SK-N-SH (cell line): Measurements from ENCODE around the gene MSH6. TPM values are rescaled to one million over a fixed set of nuclear protein-coding genes. Genes with fewer than 3 reads are reported as not detected.

ENCODE experiments used
- CTCF ChIA-PET: fragments of 300-600, 350-600 bp; formaldehyde crosslinking; extraction: SDS; loops from one replicate; lab custom pipeline; 2021; lab: Yijun Ruan, JAX
- POLR2A ChIA-PET: fragments of 350-600 bp; sonication (Branson Sonifier 250); formaldehyde crosslinking; extraction: SDS; loops from one replicate; lab custom pipeline; 2020; ENCODE audit warnings: antibody characterized with exemption, inconsistent platforms; lab: Yijun Ruan, JAX
- DNase-seq: peaks from one replicate; pipeline ENCODE4 v3.0.0; 2012
- H2AFZ ChIP-seq: fragments of 200-600 bp; sonication (generic); 2 replicates; pipeline ENCODE4 v1.8.1; 2016; ENCODE audit warnings: antibody characterized with exemption, mild to moderate bottlenecking, low read depth
- H3F3A ChIP-seq: fragments of 200-600 bp; sonication (generic); replicated peaks from 2 replicates; pipeline ENCODE3; 2016; ENCODE audit warnings: antibody characterized with exemption, mild to moderate bottlenecking; ENCODE audit not compliant: insufficient read depth
- H3K27ac ChIP-seq, 2 experiments: fragments of 200-500 bp in 1 of 2; fragments of 200-600 bp in 1 of 2; sonication (Bioruptor generic) in 1 of 2; sonication (generic), shearing (Covaris generic) in 1 of 2; 2 replicates each; pipeline versions ENCODE4 v1.5.1 to v1.6.1; 2014 to 2016; ENCODE audit warnings: low read depth in 2 of 2, inconsistent platforms in 1 of 2, low read length in 1 of 2, mild to moderate bottlenecking in 1 of 2, mixed read lengths in 1 of 2
- H3K27me3 ChIP-seq: fragments of 200-600 bp; sonication (generic), shearing (Covaris generic); 2 replicates; pipeline ENCODE4 v1.6.1; 2016; ENCODE audit warnings: mixed run types; ENCODE audit not compliant: insufficient read depth
- H3K36me3 ChIP-seq, 2 experiments: fragments of 200-500 bp in 1 of 2; fragments of 200-600 bp in 1 of 2; sonication (Bioruptor generic) in 1 of 2; sonication (generic) in 1 of 2; replicated peaks in 1 of 2; 2 replicates each; pipeline versions ENCODE3 to v1.5.1; 2014 to 2016; ENCODE audit warnings: low read length in 1 of 2, mild to moderate bottlenecking in 1 of 2; ENCODE audit not compliant: insufficient read depth in 2 of 2, control insufficient read depth in 1 of 2
- H3K4me1 ChIP-seq, 2 experiments: fragments of 200-500 bp in 1 of 2; fragments of 200-600 bp in 1 of 2; sonication (Bioruptor generic) in 1 of 2; sonication (generic), shearing (Covaris generic) in 1 of 2; 2 replicates each; pipeline versions ENCODE4 v1.5.1 to v1.6.1; 2014 to 2016; ENCODE audit warnings: low read depth in 1 of 2, low read length in 1 of 2, mixed run types in 1 of 2; ENCODE audit not compliant: insufficient read depth in 2 of 2, control insufficient read depth in 1 of 2
- H3K4me2 ChIP-seq: fragments of 200-600 bp; sonication (generic), shearing (Covaris generic); 2 replicates; pipeline ENCODE4 v1.6.1; 2017; ENCODE audit warnings: mixed run types
- H3K4me3 ChIP-seq, 2 experiments: fragments of 200-500 bp in 1 of 2; fragments of 200-600 bp in 1 of 2; sonication (Bioruptor generic) in 1 of 2; sonication (generic), shearing (Covaris generic) in 1 of 2; 2 replicates each; pipeline versions ENCODE4 v1.5.1 to v1.8.1; 2014 to 2016; ENCODE audit warnings: low read depth in 2 of 2, inconsistent platforms in 1 of 2, low read length in 1 of 2, mild to moderate bottlenecking in 1 of 2, mixed read lengths in 1 of 2, moderate library complexity in 1 of 2
- H3K79me2 ChIP-seq: fragments of 200-600 bp; sonication (generic); 2 replicates; pipeline ENCODE4 v1.8.1; 2017; ENCODE audit warnings: mild to moderate bottlenecking; ENCODE audit not compliant: insufficient read depth
- H3K9ac ChIP-seq: fragments of 200-600 bp; sonication (generic); 2 replicates; pipeline ENCODE4 v1.6.1; 2017; ENCODE audit warnings: mixed run types
- H3K9me2 ChIP-seq: fragments of 200-600 bp; sonication (generic); 2 replicates; pipeline ENCODE4 v1.6.1; 2017; ENCODE audit warnings: mixed run types
- H3K9me3 ChIP-seq: fragments of 200-600 bp; sonication (generic); 2 replicates; pipeline ENCODE4 v1.6.1; 2017; ENCODE audit warnings: mixed run types, mild to moderate bottlenecking, moderate library complexity
- H4K20me1 ChIP-seq: fragments of 200-600 bp; sonication (generic); 2 replicates; pipeline ENCODE4 v1.6.1; 2017; ENCODE audit warnings: mild to moderate bottlenecking, mixed run types; ENCODE audit not compliant: insufficient read depth
- ELF1 ChIP-seq: IDR thresholded peaks from 2 replicates; pipeline ENCODE4 v1.4.0; 2012
- EP300 ChIP-seq, 2 experiments: IDR thresholded peaks; 2 replicates each; pipeline versions ENCODE4 v1.4.0 to v1.6.1; 2012; ENCODE audit warnings: borderline replicate concordance in 1 of 2, low read depth in 1 of 2, low read length in 1 of 2
- EZH2phosphoT487 ChIP-seq: fragments of 200-600 bp; sonication (generic); IDR thresholded peaks from 2 replicates; pipeline ENCODE4 v1.6.1; 2017; ENCODE audit warnings: low read depth, mixed run types, mild to moderate bottlenecking, antibody characterized with exemption, moderate library complexity, borderline replicate concordance
- FOSL2 ChIP-seq: IDR thresholded peaks from 2 replicates; pipeline ENCODE4 v1.4.0; 2012; ENCODE audit warnings: low read depth, mild to moderate bottlenecking, moderate library complexity, borderline replicate concordance
- FOXJ3 ChIP-seq: sonication (generic); formaldehyde crosslinking; IDR thresholded peaks from 2 replicates; pipeline ENCODE4 v1.5.1; 2020; ENCODE audit warnings: mild to moderate bottlenecking, missing genetic modification reagents
- JUND ChIP-seq: IDR thresholded peaks from 2 replicates; pipeline ENCODE4 v1.4.0; 2012
- MXI1 ChIP-seq: IDR thresholded peaks from 2 replicates; pipeline ENCODE4 v1.6.1; 2012; ENCODE audit warnings: mild to moderate bottlenecking, low read depth, low read length, improper control_type of control experiment
- NFIC ChIP-seq: IDR thresholded peaks from 2 replicates; pipeline ENCODE4 v1.4.0; 2012; ENCODE audit warnings: borderline replicate concordance
- NRF1 ChIP-seq: IDR thresholded peaks from 2 replicates; pipeline ENCODE4 v1.6.1; 2012; ENCODE audit warnings: low read depth, mild to moderate bottlenecking, low read length
- RAD21 ChIP-seq: IDR thresholded peaks from 2 replicates; pipeline ENCODE4 v1.6.1; 2012; ENCODE audit warnings: mild to moderate bottlenecking, low read length
- SIN3A ChIP-seq: IDR thresholded peaks from 2 replicates; pipeline ENCODE4 v1.6.1; 2012; ENCODE audit warnings: low read depth, mild to moderate bottlenecking, low read length, moderate library complexity, borderline replicate concordance
- TCF12 ChIP-seq: IDR thresholded peaks from 2 replicates; pipeline ENCODE4 v1.4.0; 2012
- TEAD4 ChIP-seq: IDR thresholded peaks from 2 replicates; pipeline ENCODE4 v1.4.0; 2012; ENCODE audit warnings: mild to moderate bottlenecking, borderline replicate concordance; ENCODE audit not compliant: insufficient read depth
- YY1 ChIP-seq: IDR thresholded peaks from 2 replicates; pipeline ENCODE4 v1.4.0; 2012; ENCODE audit warnings: low read depth, mild to moderate bottlenecking
- WGBS: methylation state at CpG from one replicate; pipeline ENCODE4 v1.1.6; 2017; ENCODE audit warnings: low lambda C conversion rate; 5-methylcytosine and 5-hydroxymethylcytosine counted together
- polyA plus RNA-seq, 3 experiments: library from polyadenylated mRNA; depleted of rRNA; stranded (reverse); fragments of >200 nt; gene quantifications; 2 replicates each; pipeline ENCODE4 v1.2.3, GENCODE V29; 2012
- TF ChIP-seq, protein P1 (sequence below): IDR thresholded peaks from 2 replicates; pipeline ENCODE4 v1.6.1; 2012; ENCODE audit warnings: mild to moderate bottlenecking, low read depth, low read length, moderate library complexity
- TF ChIP-seq, protein P2 (sequence below): fragments of 200-600 bp; sonication (generic); IDR thresholded peaks from 2 replicates; pipeline ENCODE4 v1.6.1; 2017; ENCODE audit warnings: antibody characterized with exemption, mild to moderate bottlenecking, moderate library complexity
- TF ChIP-seq, protein P3 (sequence below): fragments of 150-350 bp; IDR thresholded peaks from 2 replicates; pipeline ENCODE4 v1.6.1; 2017; ENCODE audit warnings: antibody characterized with exemption, low read length, low read depth, borderline replicate concordance

MSH6 gene
- polyA plus RNA-seq, 1 of the 3 experiments (the other 2 are of a cell fraction), result 16.4 TPM

DNA sequence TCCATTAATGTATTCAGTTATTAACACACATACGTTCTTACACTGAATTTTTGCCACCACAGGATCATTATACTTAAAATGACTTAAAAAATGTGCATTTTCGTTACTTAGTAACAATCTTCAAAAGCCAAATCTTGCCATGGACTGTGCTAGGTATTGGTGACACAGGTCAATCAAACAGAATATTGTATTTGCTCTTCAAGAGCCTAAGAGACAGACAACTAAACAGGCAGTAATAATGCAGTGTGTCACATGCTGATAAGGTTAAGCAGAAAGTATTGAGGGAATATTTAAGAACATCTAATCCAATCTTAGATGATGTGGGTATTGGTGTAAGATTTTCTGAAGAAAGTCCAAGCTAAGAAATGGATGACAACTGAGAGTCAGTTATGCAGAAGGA is 66.4 kb downstream of the MSH6 start:
- no peaks in the 10 kb centered on the region for H3K27me3 ChIP-seq
- peaks cover 90% of the 10 kb centered on the region for H4K20me1 ChIP-seq
- no peak overlapping the region for H3K9ac ChIP-seq
- DNase-seq, result no peak
- ChIA-PET CTCF (interaction anchor here (1.0 to 7.2 kb wide), 4 partner anchors 9 to 742 kb away, joined by 3 to 41 read pairs (median 8); no protein-coding TSS in a partner anchor), POLR2A (no interaction called here)
- no peaks in the 10 kb centered on the region for H3K9me3 ChIP-seq
- peaks cover 2 to 15% of the 10 kb centered on the region in 2 experiments; a peak in 2 of 4 replicates for H3K4me1 ChIP-seq
- no peak overlapping the region for H3K4me3 ChIP-seq
- no peak overlapping the region for H2AFZ ChIP-seq
- 93% methylated on average over 2 of the region's 2 CpGs for WGBS
- H3F3A ChIP-seq, result peaks cover under 1% of the 10 kb centered on the region
- TF ChIP-seq RAD21 (no peak), NRF1 (no peak), EZH2phosphoT487 (no peak), MXI1 (no peak), YY1 (no peak), TCF12 (no peak), FOSL2 (no peak), FOXJ3 (CRISPR knock-in tag) (no peak), ELF1 (no peak), JUND (no peak), NFIC (no peak), SIN3A (no peak), EP300 (IDR thresholded peaks at IDR 0.05; ENCODE audit: borderline replicate concordance in 1 of 2, low read depth in 1 of 2, low read length in 1 of 2) (no peak), TEAD4 (no peak)
- TF ChIP-seq, protein P1, sequence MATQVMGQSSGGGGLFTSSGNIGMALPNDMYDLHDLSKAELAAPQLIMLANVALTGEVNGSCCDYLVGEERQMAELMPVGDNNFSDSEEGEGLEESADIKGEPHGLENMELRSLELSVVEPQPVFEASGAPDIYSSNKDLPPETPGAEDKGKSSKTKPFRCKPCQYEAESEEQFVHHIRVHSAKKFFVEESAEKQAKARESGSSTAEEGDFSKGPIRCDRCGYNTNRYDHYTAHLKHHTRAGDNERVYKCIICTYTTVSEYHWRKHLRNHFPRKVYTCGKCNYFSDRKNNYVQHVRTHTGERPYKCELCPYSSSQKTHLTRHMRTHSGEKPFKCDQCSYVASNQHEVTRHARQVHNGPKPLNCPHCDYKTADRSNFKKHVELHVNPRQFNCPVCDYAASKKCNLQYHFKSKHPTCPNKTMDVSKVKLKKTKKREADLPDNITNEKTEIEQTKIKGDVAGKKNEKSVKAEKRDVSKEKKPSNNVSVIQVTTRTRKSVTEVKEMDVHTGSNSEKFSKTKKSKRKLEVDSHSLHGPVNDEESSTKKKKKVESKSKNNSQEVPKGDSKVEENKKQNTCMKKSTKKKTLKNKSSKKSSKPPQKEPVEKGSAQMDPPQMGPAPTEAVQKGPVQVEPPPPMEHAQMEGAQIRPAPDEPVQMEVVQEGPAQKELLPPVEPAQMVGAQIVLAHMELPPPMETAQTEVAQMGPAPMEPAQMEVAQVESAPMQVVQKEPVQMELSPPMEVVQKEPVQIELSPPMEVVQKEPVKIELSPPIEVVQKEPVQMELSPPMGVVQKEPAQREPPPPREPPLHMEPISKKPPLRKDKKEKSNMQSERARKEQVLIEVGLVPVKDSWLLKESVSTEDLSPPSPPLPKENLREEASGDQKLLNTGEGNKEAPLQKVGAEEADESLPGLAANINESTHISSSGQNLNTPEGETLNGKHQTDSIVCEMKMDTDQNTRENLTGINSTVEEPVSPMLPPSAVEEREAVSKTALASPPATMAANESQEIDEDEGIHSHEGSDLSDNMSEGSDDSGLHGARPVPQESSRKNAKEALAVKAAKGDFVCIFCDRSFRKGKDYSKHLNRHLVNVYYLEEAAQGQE, result no peak
- TF ChIP-seq, protein P2, sequence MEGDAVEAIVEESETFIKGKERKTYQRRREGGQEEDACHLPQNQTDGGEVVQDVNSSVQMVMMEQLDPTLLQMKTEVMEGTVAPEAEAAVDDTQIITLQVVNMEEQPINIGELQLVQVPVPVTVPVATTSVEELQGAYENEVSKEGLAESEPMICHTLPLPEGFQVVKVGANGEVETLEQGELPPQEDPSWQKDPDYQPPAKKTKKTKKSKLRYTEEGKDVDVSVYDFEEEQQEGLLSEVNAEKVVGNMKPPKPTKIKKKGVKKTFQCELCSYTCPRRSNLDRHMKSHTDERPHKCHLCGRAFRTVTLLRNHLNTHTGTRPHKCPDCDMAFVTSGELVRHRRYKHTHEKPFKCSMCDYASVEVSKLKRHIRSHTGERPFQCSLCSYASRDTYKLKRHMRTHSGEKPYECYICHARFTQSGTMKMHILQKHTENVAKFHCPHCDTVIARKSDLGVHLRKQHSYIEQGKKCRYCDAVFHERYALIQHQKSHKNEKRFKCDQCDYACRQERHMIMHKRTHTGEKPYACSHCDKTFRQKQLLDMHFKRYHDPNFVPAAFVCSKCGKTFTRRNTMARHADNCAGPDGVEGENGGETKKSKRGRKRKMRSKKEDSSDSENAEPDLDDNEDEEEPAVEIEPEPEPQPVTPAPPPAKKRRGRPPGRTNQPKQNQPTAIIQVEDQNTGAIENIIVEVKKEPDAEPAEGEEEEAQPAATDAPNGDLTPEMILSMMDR, result no peak
- TF ChIP-seq, protein P3, sequence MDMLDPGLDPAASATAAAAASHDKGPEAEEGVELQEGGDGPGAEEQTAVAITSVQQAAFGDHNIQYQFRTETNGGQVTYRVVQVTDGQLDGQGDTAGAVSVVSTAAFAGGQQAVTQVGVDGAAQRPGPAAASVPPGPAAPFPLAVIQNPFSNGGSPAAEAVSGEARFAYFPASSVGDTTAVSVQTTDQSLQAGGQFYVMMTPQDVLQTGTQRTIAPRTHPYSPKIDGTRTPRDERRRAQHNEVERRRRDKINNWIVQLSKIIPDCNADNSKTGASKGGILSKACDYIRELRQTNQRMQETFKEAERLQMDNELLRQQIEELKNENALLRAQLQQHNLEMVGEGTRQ, result no peak
- peaks cover 99% of the 10 kb centered on the region for H3K79me2 ChIP-seq
- H3K27ac ChIP-seq, result no peak overlapping the region
- H3K36me3 ChIP-seq, result peaks cover 0 to 4% of the 10 kb centered on the region in 2 experiments
- no peaks in the 10 kb centered on the region for H3K9me2 ChIP-seq
- no peak overlapping the region for H3K4me2 ChIP-seq
